Heart left ventricle (tissue), 13 donors: ENCODE data around the gene PLEKHO2.

Experiments used
- POLR2A ChIP-seq, 2 donors: fragments of 450-650 bp; IDR thresholded peaks; one replicate each; pipeline ENCODE4 v1.6.1; 2017; ENCODE audit warnings: antibody characterized with exemption in 2 of 2, mild to moderate bottlenecking in 2 of 2, moderate library complexity in 2 of 2
- TF ChIP-seq, protein P1 (sequence below), 12 donors: fragments of 200-600 bp; sonication (generic) in 4 of 12; IDR thresholded peaks; one replicate each; pipeline versions ENCODE4 v1.5.0 to v1.8.0; 2018 to 2022; ENCODE audit warnings: antibody characterized with exemption in 12 of 12, mild to moderate bottlenecking in 5 of 12
- donor health status: ischemic (EF 13 %, LVEDD 7.1; RV severe dilation, severe dysfunction).
- donor health status: DM: no; HTN: yes; CAD: no.
- donor health status: DM: no; HTN: no; CAD: no.
- donor health status: ischemic (EF 25% LVEDD 6.9; RV normal size, moderate dysfunction).
- donor health status: ischemic (EF 25% LVEDD 5.7; RV mildly dilated, moderate dysfunction).
- donor health status: ischemic (EF 35%, LVEDD 5.7; RV mildly dilated, moderate dysfunction).
- donor health status: nonischemic (EF 11% LVEDD 7.7; RV severe dilation, severe dysfunction).
- donor health status: DM: yes; HTN: yes; CAD: no.
- donor health status: PGD.
- donor health status: ischemic (EF 29% LVEDD 5.4; RV normal size, mild dysfunction).
- donor health status: nonischemic (EF 23%, LVEDD 6.1; RV moderate dilation, normal function).

- TF ChIP-seq, protein P1, sequence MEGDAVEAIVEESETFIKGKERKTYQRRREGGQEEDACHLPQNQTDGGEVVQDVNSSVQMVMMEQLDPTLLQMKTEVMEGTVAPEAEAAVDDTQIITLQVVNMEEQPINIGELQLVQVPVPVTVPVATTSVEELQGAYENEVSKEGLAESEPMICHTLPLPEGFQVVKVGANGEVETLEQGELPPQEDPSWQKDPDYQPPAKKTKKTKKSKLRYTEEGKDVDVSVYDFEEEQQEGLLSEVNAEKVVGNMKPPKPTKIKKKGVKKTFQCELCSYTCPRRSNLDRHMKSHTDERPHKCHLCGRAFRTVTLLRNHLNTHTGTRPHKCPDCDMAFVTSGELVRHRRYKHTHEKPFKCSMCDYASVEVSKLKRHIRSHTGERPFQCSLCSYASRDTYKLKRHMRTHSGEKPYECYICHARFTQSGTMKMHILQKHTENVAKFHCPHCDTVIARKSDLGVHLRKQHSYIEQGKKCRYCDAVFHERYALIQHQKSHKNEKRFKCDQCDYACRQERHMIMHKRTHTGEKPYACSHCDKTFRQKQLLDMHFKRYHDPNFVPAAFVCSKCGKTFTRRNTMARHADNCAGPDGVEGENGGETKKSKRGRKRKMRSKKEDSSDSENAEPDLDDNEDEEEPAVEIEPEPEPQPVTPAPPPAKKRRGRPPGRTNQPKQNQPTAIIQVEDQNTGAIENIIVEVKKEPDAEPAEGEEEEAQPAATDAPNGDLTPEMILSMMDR (IDR thresholded peaks at IDR 0.05) = no peak
- TF ChIP-seq POLR2A (IDR thresholded peaks at IDR 0.05) = no peak
These were observed 41.4 kb downstream of the PLEKHO2 start for GRCh38 chr15:64883100-64883581.
